Ovary (tissue), 3 donors: ENCODE results near the gene MBNL3.

ENCODE experiments used
- CTCF ChIP-seq, 3 donors: fragments of 450-650 bp in 2 of 3; fragments of 200-600 bp in 1 of 3; IDR thresholded peaks; one replicate each; pipeline versions ENCODE4 v1.5.1 to v1.8.0; 2016 to 2022; ENCODE audit warnings: antibody characterized with exemption in 3 of 3, mild to moderate bottlenecking in 1 of 3
- EP300 ChIP-seq: sonication (generic); formaldehyde crosslinking; IDR thresholded peaks from one replicate; pipeline ENCODE4 v1.6.1; 2017; ENCODE audit warnings: antibody characterized with exemption
- POLR2A ChIP-seq: fragments of 450-650 bp; IDR thresholded peaks from one replicate; pipeline ENCODE4 v1.6.1; 2017; ENCODE audit warnings: antibody characterized with exemption, mild to moderate bottlenecking, moderate library complexity
- donor health status: DM: no; HTN: no; CAD: no.

- TF ChIP-seq POLR2A, result no peak
- no peak for TF ChIP-seq CTCF (IDR thresholded peaks at IDR 0.05)
- no peak for TF ChIP-seq EP300
These were observed 63.0 kb downstream of the MBNL3 start for GRCh38 chrX:132425744-132426318.
